HPDE6-E6E7 (cell line): ENCODE results near the gene GALK2.

Source experiments
- DNase-seq: peaks from one replicate; pipeline ENCODE4 v3.0.0; 2011; ENCODE audit warnings: missing footprints; ENCODE audit errors: extremely low spot score

Gene GALK2

DNA sequence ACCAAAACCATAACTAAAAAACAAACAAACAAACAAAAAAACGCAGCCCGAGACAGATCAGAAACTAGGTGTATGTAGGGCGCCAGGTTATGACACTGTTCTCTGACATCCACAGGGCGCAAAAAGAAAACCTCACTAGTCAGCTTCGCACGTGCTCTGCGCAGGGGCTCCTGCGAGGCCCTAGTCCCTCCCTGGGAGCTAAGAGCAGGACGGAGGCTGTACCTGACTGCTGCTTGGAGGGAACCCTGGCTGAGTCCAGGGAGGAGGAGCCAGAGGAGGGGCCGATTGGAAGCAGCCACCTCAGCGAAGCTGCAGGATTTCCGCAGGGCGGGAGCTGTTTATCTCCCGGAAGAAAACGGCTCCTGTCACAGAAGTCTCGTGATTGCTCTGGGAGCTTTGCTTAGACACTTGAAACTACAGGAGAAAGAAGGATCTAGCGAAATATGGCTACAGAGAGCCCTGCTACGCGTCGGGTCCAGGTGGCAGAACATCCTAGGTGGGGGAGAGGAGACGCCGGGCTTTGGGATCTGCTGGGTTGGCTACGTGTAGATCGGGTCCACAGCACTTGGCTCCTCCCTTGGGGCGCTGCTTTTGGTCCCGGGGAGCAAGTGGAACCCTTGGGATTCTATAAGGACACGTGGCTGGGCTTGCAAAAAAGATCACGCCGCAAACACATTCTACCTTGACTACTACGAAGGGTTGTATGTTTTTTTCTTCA lies at the start of gene GALK2:
Gene GALK2, plus strand, starts transcription at position 368 of the 718 bp plus-strand sequence. Its CDS starts 76 bp downstream, at position 444.
- peak; percentile 94 for DNase-seq

DNA sequence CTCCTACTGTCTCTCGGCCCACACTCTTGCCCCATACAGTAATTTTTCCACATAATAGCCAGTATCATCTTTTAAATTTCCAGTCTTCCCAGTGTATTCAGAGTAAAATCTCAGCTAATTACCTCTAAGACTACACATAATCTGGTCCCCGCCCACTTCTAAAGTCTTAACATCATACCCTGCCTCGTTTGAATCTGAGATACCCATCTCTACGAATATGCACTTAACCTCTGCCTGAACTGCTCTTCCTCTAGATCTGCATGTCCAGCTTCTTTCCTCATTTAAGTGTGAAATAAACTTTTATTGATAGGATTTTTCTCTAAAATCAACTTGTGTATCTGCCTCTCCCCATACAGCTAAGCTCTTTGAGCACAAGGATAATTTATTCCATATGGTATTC lies 49.2 kb upstream of the GALK2 start:
- no peak for DNase-seq

DNA sequence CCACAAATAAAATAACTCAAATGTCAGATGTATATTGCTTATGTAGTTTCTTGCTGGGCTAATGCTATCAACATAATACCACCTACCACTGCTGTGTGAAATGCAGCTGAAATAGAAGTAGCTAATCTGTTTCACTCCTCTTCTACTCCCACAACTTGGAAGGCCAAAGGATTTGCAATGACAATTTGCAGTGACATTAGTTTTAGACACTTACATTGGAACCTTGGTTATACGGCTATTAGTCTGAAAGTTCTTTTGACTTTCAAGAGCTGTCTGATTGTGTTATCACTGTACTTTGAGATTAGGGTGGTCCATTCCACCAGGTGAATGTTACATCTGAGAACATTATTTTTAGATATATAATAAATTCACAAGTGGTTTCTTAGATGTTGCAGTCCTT lies 48.1 kb upstream of the GALK2 start:
- no peak for DNase-seq

DNA sequence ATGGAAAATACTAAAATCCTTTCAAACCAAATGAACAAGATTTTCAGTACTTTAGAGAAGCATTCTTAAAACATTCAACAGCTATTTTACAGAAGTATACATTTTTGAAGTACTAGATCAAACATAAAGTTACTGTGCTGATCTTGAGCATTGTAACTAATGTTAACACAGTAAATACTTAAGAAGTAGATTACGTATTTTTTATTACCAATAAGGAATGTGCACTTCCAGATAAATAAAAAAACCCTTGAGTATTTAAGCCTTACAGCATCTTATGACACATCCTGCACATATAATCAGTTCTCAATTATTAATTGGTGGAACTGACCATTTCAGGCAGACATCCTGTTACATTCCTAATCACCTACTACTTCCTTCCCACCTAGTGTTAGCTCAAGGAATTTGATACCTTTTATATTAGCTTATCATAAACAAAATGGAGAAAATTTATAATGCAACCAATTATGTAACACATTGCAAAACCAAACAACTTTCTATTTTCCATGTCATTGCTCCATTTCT lies 47.4 kb upstream of the GALK2 start:
- no peak for DNase-seq

DNA sequence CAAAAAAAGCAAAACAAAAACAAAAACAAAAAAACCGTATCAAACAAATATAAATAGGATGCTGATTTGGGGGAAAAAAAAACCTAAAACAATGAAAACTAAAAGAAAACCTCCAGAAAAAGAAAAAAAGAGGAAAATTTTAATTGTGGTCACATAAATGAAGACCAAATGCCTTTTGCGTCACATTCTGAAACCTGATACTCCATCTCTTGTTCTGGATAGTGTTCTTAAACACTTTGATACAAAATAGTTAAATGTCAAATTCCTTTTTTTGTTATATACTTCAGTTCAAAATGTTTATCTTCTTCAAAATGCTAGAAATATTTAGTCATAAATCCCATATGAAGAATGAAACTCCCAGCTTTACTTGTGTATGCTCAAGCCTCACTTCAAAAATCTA lies 45.7 kb upstream of the GALK2 start:
- no peak for DNase-seq

DNA sequence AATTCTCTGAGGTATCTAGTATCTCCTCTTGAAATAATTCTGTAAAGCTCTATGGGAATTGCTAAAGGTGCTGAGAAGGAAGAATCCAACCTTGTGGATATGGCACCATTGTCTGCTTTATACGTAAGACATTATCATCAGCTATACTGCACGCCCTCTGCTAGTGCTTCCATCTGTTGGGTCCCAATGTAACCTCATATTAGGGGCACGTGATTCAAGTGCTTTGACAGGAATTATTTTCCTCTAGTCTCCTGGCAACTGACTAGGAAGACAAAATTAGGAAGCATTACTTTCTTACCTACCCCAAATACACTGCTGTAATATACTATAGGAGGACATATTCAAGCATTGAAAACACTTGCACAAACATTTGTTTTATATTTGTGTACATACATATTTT lies 38.6 kb upstream of the GALK2 start:
- DNase-seq: no peak

DNA sequence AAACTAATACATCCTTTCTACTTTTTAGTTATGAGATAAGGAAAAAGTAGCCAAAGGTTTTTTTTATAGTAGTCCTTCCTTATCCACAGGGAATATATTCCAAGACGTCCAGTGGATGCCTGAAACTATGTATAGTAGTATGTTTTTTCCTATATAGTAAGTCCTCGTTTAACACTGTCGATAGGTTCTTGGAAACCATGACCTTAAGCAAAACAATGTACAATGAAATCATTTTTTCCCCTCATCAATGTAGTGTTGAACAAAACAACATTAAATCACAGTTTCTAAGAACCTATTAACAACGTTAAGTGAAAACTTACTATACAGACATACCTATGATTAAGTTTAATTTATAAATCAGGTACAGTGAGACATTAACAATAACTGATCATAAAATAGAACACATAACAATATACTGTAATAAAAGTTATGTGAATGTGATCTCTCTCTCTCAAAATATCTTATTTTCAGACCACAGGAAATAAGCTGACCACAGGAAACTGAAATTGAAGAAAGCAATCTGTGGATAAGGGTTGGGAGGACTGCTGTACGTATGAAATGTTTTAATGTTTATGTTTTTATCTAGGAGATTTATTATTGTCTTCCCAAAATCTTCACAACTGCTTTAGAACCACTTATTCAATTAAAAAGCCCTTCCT lies 35.2 kb upstream of the GALK2 start:
- DNase-seq: no peak

DNA sequence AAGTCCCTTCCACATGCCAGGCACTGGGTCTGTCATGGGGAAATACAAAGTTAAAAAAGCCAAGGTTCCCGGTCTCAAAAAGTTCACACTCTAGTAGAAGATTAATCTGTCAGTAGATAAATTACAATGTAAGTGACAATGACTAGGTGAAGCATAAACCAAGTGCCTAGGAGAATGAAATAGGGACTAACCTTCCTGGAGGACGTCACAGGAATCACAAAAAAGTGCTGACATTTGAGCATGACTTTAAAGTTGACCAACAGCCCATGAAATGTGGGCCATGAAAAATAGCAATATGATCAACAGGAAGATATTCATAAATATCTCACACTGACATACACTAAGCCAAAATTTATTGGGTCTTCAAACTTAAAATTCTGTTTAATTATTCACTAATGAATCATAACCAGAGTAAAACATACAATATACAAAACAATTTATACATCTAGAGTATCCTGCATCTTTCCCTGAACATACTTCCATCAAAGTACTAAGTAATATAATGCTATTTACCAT lies 34.6 kb upstream of the GALK2 start:
- DNase-seq: no peak

DNA sequence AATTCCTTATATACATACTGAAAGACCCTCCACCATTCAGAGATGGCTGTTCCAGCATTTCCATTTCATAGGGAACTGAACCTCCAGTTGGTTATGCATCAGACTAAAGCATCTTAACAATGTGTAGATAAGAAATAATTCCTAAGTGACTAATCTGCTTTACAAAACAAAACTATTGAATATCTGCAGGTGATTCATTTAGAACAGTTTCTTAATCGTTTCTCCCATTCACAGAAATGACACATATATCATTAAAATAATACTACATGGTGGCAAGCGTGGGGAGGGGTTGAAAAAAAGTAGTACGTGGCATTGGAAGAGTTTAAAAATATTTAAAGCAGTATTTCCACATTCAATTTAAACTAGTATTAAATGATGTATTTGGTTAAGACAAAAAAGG lies 34.1 kb upstream of the GALK2 start:
- DNase-seq: peak; percentile 20

DNA sequence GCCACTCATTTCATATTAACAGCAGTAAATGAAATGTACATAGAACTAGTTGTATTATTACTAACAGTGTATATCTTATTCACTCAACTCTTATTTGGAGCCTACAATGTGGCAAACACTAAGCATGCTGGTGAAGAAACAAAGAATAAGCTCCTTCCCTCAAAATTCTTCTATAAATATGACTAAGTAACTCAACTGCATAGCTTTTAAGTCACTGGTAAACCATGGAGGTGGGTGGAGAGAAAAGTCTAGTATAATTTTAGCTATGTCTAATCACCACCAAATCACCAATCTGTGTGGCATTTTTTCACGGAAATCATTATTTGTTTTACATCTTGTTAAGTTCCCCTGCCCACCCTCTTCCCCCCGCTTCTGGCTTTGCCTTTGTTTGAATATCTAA lies 32.2 kb upstream of the GALK2 start:
- DNase-seq: no peak

DNA sequence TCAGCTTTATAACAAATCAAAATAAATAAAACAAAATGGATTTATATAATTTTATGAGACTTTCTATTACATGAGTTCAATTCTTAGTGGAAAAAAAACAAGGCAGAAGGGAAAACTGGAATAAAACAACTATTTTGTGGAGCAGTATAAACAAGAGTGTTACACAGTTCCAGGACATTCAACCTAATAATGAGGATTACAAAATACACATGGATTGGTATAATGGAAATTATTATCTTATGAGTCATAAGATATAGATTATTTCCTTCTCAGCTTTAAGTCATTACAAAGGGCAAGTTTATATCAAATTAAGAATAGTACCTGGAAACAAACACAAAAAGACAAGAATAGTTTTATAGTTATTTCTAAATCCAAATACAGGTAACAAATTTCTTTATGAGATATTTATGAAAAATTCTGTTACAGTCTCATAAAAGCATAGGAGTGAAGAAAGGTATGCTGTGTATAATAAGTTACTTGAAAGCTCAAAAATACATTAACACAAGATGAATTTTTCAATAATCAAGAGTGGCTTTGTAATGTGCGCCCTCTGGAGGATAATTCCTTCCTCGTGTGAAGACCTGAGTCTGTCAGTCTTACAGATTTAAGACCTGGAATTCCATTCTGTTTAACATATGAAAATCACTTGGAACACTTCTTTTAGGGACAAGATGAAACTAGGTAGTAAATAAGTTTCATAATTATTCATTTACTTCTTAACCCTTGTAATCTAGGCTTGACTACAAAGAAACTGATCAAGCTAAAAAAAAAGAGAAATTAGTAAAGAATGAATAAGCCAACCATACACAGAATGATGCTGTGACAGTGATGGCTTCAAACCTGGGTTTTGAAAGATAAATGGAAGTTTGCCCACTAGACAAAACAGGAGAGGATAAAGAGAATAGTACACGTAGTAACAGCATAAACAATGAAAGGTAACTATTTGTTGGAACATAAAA lies 24.1 kb upstream of the GALK2 start:
- no peak for DNase-seq

DNA sequence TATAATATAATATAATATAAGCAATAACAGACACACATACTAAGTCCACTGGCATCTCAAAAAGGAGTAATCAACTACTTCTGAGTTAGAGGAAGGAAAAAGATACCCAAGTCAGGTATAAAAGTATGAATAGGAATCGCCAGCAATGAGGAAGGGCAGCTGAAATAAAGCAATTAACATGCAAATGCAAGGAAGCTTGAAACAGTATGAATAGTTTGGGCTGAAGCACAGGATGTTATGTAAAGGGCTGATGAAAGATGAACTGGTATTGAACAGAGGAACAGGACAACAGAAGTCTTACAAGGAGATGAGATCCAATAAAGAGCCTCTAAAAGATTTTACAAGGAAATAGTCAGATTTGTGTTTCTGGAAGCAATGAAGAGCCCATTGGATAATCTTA lies 21.7 kb upstream of the GALK2 start:
- DNase-seq: no peak

DNA sequence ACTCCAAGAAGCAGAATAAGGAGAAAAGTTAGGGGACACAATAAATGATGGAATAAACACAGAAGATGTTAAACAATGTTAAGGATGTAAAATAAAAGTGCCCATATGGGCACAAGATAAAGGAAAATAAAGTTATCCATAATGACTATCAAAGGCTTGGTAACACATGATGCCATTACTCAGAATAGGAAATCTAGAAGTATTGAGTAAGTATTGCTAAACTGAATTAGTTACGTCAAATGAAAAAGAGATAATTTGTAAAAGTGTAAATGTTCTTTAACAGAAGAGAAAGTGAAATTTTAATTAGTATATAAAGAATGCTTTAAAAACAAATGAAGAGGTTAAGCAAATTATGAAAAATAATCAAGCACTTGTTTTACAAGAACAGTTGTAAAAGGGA lies 21.3 kb upstream of the GALK2 start:
- no peak for DNase-seq

DNA sequence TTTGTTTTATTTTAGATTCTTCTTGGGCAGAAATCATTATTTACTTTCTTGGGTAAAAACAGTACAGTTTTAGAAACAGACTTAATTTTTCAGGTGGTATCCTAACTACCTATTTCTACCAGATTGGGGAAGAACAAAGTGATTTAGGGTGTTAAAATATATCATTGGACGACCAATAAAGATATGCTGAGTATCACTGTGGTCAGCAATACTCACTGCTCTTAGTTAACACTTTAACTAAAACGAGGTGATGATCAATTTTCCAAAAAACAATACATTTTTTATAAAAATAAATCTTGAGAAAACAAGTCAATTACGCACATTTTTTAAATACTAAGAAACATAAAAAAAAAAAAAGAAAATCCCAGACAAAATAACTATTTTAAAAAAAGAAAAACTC lies 18.2 kb upstream of the GALK2 start:
- DNase-seq: no peak

DNA sequence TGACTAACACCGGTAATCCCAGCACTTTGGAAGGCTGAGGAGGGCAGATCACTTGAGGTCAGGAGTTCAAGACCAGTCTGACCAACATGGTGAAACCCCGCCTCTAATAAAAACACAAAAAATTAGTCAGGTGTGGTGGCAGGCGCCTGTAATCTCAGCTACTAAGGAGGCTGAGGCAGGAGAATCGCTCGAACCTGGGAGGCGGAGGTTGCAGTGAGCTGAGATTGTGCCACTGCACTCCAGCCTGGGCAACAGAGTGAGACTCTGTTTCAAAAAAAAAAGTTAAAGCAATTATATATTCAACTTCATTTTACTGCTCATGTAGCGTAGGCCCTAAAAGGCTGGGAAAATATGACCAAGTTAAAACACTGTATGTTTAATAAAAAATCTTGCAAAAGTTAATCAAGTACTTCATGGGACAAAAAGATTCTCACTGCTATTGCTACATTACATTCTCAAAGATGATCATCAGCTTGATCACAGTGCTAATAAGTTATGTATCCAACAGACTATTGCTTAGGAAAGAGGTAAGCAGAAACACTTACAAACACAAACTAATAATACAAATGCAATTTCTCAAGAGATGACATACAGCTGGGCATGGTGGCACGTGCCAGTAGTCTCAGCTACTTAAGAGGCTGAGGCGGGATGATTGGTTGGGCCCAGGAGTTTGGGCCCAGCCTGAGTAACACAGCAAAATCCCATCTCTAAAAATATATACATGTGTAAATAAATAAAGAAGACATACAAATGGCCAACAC lies 17.3 kb upstream of the GALK2 start:
- DNase-seq: no peak

DNA sequence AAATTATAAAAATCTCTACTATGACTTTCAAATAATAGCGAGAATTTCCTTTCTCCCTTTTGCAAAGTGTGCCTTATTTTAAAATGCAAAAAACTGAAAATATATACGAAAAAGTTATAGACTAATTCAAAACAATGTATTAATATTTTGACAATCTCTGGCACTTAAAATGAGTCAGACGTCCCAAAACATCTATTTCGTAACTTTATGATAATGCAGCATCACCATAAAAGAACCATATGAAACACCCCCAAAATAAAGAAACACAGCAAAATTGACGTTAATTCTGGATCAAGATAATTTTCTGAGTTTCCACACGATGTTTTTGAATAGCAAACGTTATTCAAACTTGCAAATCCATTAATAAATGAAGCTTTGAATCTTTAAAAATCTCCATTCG lies 15.7 kb upstream of the GALK2 start:
- no peak for DNase-seq

DNA sequence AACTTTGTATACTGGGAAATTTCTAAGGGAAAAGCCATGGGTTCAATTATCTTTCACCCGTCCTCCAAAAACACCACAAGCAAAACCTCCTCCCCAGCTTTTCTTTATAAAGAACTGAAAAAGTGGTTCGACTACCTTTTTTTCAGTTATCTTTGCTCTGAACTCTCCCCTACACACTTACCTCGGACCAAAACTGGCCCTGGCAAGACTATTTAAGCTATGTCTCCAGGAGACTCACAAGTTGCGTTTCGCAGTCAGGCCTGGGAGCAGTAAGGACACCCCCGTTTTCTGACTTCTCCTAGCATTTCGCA lies 15.3 kb upstream of the GALK2 start:
- no peak for DNase-seq

DNA sequence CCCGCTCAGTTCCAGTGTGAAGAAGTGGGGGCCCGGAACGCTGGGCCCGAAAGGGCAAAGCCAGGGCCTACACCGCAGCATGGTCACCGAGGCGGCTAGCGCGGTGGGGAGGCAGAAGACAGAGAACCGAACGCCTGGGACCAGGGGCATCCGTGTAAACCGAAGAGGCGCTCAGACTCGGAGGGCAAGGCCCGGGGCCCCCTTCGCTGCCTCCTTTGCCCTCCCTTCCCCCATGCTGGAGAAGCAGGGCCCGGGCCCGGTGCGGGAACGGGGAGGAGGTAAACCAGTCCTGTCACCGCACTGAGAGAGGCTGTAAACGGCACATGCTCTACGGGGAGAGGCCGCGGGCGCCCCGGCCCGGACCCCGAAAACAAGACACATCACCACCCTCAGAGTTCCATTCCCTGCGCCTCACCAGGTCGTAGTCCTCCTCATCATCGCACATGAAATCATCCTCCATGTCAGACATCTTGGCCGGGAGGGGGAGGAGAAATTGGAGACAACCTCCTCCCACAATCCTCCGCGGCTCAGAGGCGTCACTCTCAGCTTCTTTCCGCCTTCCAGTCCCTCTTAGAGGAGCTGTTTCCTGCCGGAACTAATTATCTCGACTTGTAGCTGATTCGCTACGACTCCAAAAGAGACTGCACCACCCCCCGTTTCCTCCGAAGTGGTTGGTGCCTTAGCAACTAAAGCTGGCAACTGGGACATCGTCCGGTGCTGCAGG lies 14.8 kb upstream of the GALK2 start, which contains the start of gene COPS2:
Gene COPS2, minus strand, starts transcription at position 490 of the 724 bp plus-strand sequence. Its CDS starts 21 bp downstream, at position 469.
- peak; percentile 80 for DNase-seq

DNA sequence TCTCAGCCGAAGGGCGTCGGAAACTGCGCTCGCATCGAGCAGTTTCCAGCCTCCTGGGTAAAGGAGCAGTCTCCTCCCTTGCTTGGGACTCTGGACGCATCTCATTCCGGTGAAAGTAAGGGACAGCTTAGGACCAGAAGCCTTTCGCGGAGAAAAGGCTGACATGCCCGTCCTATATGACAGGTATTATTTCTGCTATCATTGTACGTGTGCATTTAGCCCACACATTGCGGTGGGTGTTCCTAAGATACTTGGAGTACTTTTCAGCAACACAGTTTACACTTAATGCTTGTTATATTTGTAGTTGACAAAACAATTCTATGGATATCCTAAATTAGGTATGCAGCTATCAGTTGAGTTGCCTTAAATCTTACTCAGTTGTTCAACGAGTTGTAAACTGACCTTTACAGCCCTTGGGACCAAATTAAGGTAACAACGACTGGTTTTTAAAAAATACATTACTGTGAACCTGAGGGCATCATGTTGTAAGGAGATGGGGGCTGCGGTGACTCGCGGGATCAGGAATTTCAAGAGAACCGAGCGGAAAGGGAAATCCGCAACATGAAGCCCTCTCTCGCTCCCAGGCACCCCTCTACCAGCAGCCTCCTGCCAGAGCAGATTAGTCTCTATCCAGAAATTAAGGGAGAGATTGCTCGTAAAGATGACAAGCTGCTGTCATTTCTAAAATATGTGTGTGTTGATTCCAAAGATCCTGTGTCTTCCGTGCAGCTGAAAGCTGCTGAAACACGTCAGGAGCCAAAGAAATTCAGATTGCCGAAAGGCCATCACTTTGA lies 14.0 kb upstream of the GALK2 start:
- DNase-seq: no peak

DNA sequence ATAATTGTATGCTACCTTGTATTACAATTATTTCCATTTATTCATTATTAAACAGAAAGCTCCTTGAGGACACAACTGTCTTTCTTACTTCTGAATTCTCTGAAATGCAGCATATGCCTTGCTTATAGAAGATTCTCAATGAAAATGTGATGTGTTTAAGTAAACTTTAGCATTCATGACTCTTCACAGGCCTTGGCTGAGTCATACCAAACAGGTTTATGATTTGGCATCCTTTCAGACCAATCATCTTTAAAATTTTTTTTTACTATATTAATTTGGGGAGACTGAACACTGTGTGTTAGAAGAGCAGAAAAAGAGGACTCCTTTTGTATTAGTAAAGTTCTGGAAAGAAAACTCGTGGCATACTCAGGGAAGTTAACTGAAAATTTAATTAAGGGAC lies 6.4 kb upstream of the GALK2 start:
- no peak for DNase-seq
